Superior temporal gyrus (tissue), 1 donor: ENCODE results near the gene DCAF4.
"Not testable (repeated sequence)": the region's sequence is repeated elsewhere in the genome, so short reads cannot be mapped to it uniquely, and the experiment has no call there.

ENCODE experiments used
- DNase-seq: peaks from one replicate; pipeline ENCODE4 v3.0.0-alpha.2; 2016; ENCODE audit errors: extremely low spot score

The DCAF4 gene

DNA sequence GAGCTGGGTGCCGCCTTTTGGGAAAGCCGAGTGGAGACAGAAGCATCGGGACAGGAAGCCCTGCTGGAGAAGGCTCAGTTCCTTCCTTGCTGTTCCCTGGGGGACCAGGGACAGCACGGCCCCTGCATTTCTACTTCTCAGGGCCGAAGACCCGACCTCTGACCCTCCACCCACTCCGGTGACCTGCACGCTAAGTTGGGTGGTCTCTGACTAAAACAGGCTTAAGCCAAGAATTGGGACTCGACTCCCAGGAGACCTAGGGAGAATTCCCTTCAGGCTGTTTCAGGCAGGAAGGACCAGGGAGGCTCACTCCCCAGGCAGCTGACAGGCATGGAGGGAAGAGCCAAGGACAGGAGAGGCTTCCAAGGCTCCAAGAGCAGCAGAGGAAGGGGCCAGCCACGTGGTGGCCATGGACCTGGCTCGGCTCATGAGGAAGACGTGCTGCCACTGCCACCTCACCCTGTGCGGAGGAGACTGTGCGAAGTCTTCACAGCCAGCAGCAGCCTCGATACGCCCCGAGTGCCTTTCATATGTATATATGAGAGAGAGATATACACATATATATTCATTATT lies 43.9 kb downstream of the DCAF4 start:
- no peak for DNase-seq

DNA sequence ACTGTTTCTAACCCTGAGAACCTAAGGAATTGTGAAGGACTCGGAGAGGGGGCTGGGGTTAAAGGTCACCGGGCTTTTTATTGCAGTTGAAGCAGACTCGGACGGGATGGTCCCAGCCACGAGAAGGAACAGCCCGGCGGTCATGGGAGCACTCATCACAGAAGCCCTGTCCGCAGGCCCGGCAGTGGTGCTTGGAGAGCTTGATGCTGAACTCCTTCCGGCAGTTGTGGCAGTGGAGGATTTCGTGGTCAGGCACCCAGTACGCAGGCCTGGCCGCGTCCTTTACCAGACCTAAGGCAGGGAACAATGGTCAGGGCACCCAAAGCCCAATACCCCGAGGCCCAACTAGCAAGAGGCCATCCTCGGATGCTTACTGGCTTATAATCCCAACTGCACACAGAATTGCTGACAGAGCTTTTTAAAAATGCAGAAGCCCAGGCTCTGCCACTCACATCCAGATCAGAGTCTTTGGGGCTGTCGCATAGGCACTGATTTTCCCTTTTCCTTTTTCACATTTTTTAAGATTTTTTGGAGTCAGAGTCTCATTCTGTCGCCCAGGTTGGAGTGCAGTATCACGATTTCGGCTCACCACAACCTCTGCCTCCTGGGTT lies 44.7 kb downstream of the DCAF4 start:
- DNase-seq: no peak

DNA sequence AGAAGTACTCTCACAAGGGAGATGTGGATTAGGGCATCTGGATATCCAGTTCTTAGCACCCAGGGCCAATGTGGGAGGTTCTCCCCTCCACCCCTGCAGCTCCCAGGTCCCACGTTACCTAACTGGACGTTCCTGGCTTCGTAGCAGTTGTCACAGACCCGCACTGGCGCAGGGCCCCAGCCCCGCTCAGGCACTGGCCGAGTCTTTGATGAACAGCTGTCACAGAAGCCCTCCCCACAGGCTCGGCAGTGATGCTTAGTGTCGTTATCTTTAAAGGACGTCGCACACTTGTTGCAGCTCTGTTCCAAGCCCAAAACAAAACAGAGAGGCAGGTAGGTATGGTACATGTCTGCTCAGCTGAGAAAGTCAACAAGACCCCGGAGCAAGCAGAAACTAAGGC lies 48.4 kb downstream of the DCAF4 start:
- no peak for DNase-seq

DNA sequence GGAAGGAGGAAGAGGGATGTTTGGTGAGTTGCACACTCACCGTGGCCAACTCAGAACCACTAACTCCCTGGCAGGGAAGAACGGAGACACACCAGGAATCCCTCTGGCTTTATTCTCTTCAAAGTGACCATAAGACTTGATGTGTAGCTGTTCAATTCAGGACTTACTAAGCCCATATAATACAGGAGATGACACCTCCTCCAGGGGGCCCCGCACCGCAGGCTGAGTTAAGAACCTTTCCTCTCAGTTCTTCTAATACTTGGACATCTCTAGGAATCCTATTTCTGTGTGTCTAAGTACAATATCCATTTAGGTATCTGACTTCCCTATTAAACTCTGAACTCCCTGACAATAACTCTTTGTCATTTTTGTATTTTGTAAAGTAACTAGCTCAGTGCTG lies 49.5 kb downstream of the DCAF4 start:
- DNase-seq: no peak

DNA sequence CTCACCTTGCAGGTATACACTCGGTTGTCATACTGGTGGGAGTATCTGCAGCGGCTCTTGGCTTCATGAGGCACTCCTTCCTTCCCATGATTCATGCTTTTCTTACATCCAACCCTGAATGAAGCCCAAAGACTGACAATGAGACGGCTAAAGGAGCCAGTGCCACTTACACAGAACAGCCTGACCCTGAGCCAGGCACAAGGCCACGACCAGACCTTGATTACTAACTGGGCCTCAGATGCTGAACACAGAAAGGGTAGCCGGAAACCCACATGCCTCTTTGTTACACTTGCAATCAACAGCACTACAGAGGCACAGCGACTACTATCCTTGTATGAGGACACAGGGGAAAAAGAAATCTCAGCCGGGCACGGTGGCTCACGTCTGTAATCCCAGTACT lies 52.6 kb downstream of the DCAF4 start:
- DNase-seq: no peak

DNA sequence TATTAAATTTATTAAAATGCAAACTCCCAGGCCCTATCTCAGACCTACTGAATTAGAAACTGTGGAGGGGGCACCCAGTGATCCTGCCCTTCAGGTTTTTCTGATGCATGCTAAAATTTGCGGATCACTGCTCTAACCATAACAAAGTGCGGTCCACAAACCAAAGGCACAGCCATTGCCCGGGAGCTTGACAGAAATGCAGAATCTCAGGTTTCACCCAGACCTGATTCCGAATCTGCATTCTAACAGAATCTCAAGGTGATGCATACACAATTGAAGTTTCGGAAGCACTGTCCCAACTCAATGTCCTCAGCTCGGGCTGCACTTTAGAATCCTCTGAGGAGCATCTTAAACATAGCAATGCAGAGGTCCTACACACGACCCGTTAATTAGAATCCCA lies 54.6 kb downstream of the DCAF4 start:
- DNase-seq: no peak

DNA sequence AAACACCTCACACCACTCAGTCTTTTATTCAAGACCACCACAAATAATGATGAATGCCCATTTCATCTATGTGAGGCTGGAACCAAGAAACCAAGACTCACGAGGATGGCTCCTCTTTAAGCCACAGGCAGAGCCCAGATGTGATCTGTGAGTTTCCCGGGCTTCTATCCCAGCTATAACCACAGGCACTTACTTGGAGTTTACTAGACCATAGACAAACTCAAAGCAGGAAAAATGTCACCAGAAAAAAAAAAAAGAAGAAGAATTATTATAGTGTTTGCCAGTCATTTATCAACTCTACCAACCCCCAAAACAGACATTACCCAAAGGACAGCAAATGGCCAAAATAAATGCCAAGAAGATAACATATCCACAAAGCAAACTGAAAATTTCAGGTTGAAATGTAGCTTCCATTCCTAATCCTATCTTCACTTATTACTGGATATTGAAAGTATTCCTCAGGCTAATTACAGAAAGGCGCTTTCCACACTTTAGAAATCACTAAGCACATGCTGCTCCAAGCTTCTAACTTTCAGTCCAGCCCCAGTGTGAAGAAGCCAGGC lies 56.0 kb downstream of the DCAF4 start:
- DNase-seq: no peak

DNA sequence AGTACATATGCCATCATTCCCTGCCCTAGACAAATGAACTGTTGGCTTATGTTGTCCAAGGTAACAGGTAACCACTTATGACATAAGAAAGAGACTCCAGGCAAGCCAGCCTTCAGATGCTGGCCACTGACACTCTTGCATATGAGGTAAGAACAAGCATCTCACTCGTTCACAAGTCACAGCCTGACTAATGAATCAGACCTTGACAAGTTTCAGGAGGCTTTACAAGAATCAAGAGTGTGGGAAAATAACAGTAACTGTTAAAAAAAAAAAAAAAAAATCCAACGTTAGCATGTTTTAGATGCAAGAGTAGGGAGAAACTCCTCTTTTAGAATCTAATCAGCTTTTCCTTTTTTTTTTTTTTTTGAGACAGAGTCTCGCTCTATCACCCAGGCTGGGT lies 60.0 kb downstream of the DCAF4 start:
- DNase-seq: no peak

DNA sequence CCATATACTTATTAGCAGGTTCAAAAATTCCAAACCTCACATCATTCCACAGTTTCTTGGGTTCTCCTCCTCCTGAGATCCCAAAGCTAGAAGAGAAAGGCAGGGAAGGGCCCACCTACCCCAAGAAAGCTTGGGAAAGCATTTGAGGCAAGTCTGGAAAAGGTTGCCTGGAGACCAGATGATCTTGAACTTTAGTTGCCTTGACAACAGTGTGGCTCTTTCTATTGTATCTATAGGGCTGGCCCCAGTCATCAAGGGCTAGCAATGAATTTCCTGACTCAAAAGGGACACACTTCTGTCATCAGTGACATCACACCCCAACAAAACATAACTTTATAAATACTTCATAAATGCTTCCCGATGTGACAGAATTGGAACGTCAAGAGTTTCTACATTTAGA lies 60.6 kb downstream of the DCAF4 start:
- no peak for DNase-seq

DNA sequence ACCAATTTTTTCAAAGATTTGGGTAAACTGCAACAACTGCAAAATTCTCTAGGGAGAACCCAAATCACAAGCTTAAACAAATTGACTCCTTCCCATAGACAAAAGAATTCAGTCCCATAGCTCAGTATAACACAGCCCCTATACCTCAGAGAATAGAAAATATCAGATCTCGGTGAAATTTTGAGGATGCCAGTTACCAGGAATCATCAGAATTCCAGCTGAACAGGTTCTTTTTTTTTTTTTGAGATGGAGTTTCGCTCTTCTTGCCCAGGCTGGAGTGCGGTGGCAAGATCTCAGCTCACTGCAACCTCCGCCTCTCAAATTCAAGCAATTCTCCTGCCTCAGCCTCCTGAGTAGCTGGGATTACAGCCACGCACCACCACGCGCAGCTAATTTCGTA lies 63.9 kb downstream of the DCAF4 start:
- no peak for DNase-seq

DNA sequence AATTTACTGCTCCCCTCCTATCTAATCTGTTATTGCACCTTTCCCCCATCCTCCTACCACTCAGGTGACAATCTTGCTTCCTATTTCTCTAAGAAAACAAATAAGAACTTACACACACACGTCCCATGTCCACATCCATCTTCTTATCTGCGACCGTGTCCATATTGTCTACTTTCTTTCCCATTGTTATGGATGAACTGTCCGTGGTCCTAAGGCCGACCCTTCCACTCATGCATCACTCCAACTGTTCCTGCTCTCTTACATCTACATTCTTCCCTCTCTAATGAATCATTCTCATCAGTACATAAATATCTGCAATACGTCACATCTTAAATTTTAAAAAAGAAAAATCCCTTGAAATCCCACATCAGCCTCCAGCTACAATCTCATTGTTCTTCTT lies 70.7 kb downstream of the DCAF4 start:
- no peak for DNase-seq

DNA sequence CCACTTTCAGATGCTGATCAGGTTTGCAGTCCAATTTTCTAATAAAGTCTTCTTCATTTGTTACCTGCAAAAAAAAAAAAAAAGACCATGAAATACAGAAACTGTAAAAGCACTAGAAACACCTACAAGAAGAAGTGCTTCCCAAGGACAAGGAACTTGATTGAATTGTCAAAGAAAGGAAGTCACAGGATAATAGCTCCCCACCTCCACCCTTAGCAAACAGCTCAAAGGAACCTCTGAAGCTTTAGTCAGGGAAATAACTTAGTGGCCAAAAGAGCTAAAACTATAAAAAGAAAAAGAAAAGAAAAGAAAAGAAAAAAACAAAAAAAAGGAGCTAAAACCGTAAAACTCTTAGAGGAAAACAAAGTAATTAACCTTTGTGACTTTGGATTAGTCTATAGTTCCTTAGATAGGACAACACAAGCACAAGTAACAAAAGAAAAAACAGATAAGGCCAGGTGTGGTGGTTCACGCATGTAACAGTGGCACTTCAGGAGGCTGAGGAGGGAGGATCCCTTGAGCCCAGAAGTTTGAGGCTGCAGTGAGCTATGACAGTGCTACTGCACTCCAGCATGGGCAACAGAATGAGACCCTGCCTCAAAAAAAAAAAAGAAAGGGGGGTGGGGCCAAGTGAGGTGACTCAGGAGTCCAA lies 72.1 kb downstream of the DCAF4 start:
- no peak for DNase-seq

DNA sequence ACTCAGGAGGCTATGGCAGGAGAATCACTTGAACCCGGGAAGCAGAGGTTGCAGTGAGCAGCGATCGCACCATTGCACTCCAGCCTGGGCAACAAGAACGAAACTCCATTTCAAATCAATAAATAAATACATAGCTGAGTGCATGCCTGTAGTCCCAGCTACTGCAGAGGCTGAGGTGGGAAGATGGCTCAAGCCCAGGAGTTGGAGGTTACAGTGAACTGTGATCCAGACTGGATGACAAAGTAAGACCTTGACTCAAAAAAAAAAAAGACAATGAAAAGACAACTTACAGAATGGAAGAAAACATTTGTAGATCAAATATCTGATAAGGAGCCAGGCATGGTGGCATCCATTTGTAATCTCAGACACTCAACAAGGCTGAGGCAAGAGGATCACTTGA lies 73.1 kb downstream of the DCAF4 start:
- no peak for DNase-seq

DNA sequence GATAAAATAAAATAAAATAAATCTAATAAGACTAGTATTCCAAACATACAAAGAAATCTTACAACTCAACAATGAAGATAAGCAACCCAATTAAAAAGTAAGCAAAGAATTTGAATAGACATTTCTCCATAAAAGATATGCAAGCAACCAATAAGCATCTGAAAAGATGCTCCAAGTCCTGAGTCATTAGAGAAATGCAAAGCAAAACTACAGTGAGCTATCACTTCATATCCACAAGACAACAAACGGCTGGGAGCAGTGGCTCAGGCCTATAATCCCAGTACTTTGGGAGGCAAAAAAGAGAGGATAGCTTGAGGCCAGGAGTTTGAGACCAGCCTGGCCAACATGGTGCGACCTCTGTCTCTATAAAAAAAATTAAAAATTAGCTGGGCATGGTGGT lies 73.8 kb downstream of the DCAF4 start:
- no peak for DNase-seq

DNA sequence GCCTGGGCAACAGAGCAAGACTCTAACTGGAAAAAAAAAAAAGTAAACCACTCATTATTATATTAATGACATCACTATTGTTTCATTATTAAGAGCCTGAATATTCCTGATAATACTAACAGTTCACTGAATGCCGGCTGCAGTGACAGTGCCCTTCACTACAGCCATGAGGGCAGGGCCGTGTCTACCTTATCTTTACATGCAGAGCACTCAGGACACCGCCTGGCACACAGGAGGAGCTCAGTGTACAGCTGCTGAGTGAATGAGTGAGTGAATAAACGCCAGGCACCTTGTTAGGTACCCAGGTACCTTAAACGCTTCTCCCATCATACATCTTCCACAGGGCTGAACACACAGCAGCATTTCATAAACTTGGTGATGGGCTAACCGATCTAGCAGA lies 77.4 kb downstream of the DCAF4 start:
- DNase-seq: no peak

DNA sequence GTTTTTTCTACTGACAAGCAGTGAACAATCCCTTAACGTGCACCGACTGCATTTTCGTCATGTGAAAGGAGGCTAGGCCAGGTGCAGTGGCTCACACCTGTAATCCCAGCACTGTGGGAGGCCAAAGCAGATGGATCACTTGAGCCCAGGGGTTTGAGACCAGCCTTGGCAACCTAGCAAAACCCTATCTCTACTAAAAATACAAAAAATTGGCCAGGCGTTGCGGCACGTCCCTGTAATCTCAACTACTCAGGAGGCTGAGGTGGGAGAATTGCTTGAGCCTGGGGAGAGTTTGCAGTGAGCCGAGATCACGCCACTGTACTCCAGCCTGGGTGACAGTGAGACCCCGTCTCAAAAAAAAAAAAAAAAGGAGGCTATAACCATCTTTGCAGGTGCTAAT lies 78.4 kb downstream of the DCAF4 start:
- DNase-seq: not testable (repeated sequence)

DNA sequence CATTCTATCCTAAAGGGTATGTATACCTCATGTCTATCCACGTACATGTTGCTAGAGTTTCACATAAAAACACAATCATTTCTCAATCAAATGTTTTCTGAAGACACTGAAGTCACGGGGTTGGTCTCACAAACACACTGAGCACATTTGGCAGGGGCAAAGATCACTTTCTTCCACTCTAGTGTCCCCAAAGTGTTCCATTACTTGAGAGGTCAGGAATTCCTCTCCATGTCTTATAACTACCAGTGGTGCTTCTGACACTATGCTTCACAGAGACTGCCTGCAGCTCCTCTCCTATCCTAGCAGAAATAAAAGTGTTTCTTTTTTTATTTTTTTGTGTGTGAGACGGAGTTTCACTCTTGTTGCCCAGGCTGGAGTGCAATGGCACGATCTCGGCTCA lies 81.6 kb downstream of the DCAF4 start:
- DNase-seq: no peak

DNA sequence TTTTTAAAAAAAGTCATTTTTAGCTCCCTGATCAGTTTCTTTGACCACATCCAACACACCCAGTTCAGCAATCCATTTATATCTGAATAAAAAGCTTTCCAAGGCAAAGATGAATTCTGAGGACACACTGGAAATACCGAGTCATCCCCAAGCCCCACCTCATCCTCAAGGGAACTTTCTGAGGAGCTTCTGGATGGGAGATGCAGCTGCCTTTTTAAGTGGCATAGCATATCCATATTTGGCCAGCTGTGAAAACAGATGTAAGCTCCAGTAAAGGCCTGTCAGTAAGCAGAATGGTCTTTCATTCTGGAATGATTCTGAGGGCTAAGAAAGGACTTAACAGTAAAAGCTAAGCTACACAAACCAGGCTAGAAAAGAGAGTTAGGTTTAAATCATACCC lies 82.2 kb downstream of the DCAF4 start:
- DNase-seq: no peak
